GM23338 (cell line): ENCODE measurements around the gene CYP26B1. TPM values are rescaled to one million over a fixed set of nuclear protein-coding genes. Genes with fewer than 3 reads are reported as not detected.

Experiments used
- ATAC-seq: fragments of 200-7000 bp; cut with Tn5 transposase; 3 replicates; pipeline ENCODE4 v1.9.1; 2020
- DNase-seq: peaks from one replicate; pipeline ENCODE4 v3.0.0-alpha.2; 2015; ENCODE audit warnings: low spot score
- H2AFZ ChIP-seq: fragments of 200-600 bp; sonication (generic); 2 replicates; pipeline ENCODE4 v1.8.0; 2016; ENCODE audit warnings: antibody characterized with exemption, mild to moderate bottlenecking, moderate library complexity
- H3F3A ChIP-seq: fragments of 200-600 bp; sonication (generic); replicated peaks from 2 replicates; pipeline ENCODE4 v1.8.0; 2017; ENCODE audit warnings: antibody characterized with exemption, mixed run types, low read depth
- H3K27ac ChIP-seq: fragments of 200-600 bp; sonication (generic); 2 replicates; pipeline ENCODE4 v1.6.1; 2016; ENCODE audit warnings: low read depth
- H3K27me3 ChIP-seq: fragments of 200-600 bp; sonication (generic); 2 replicates; pipeline ENCODE4 v1.8.0; 2016; ENCODE audit warnings: mild to moderate bottlenecking, mixed run types, moderate library complexity; ENCODE audit not compliant: insufficient read depth
- H3K36me3 ChIP-seq: fragments of 200-600 bp; sonication (generic); 2 replicates; pipeline ENCODE4 v1.8.0; 2016; ENCODE audit warnings: mild to moderate bottlenecking; ENCODE audit not compliant: insufficient read depth
- H3K4me1 ChIP-seq: fragments of 200-600 bp; sonication (generic); 2 replicates; pipeline ENCODE4 v1.8.0; 2016; ENCODE audit warnings: mild to moderate bottlenecking, moderate library complexity; ENCODE audit not compliant: insufficient read depth
- H3K4me2 ChIP-seq: fragments of 200-600 bp; sonication (generic); 2 replicates; pipeline ENCODE4 v1.7.1; 2017; ENCODE audit warnings: mixed run types
- H3K4me3 ChIP-seq: fragments of 200-600 bp; sonication (generic); 2 replicates; pipeline ENCODE4 v1.6.1; 2016; ENCODE audit warnings: mixed run types
- H3K79me2 ChIP-seq: fragments of 200-600 bp; sonication (generic); replicated peaks from 2 replicates; pipeline ENCODE4 v1.8.0; 2017; ENCODE audit warnings: mild to moderate bottlenecking; ENCODE audit not compliant: insufficient read depth
- H3K9me2 ChIP-seq: fragments of 200-600 bp; sonication (generic); 2 replicates; pipeline ENCODE4 v1.8.0; 2017; ENCODE audit not compliant: insufficient read depth
- H4K20me1 ChIP-seq: fragments of 200-600 bp; sonication (generic); replicated peaks from 2 replicates; pipeline ENCODE4 v1.8.0; 2017; ENCODE audit warnings: mild to moderate bottlenecking; ENCODE audit not compliant: insufficient read depth
- H3K27ac Mint-ChIP-seq: 2 replicates; pipeline ENCODE4 v1.8.0; 2020; ENCODE audit warnings: inconsistent platforms, mild to moderate bottlenecking, moderate library complexity, mixed read lengths
- H3K27me3 Mint-ChIP-seq: 3 replicates; pipeline ENCODE4 v1.8.0; 2022; ENCODE audit warnings: low read depth, mild to moderate bottlenecking, moderate library complexity, mixed read lengths, inconsistent platforms; ENCODE audit not compliant: insufficient read depth, poor library complexity
- H3K36me3 Mint-ChIP-seq: 3 replicates; pipeline ENCODE4 v1.8.0; 2021; ENCODE audit warnings: low read depth, mild to moderate bottlenecking, inconsistent platforms, moderate library complexity, mixed read lengths
- H3K4me1 Mint-ChIP-seq: 3 replicates; pipeline ENCODE4 v1.8.0; 2020; ENCODE audit warnings: mild to moderate bottlenecking, inconsistent platforms, mixed read lengths
- H3K4me3 Mint-ChIP-seq: 3 replicates; pipeline ENCODE4 v1.8.0; 2021; ENCODE audit warnings: moderate library complexity, mild to moderate bottlenecking, inconsistent platforms, mixed read lengths
- H3K9me3 Mint-ChIP-seq: 3 replicates; pipeline ENCODE4 v1.8.0; 2020; ENCODE audit warnings: moderate library complexity, mild to moderate bottlenecking, inconsistent platforms, mixed read lengths
- EZH2 ChIP-seq: fragments of 200-600 bp; sonication (generic); IDR thresholded peaks from one replicate; pipeline ENCODE4 v1.8.0; 2017; ENCODE audit warnings: antibody characterized with exemption, mild to moderate bottlenecking, low read depth; ENCODE audit not compliant: unreplicated experiment
- NANOG ChIP-seq: IDR thresholded peaks from 2 replicates; pipeline ENCODE4 v1.6.1; 2016; ENCODE audit warnings: antibody characterized with exemption, borderline replicate concordance
- STAT1 ChIP-seq: IDR thresholded peaks from one replicate; pipeline ENCODE4 v1.6.1; 2016; ENCODE audit warnings: antibody characterized with exemption; ENCODE audit not compliant: unreplicated experiment
- ZNF114 ChIP-seq: fragments of 250-450 bp; sonication (Bioruptor Pico); IDR thresholded peaks from 2 replicates; pipeline ENCODE4 v1.5.0; 2020; ENCODE audit warnings: mild to moderate bottlenecking, moderate library complexity
- ZNF331 ChIP-seq: fragments of 250-450 bp; sonication (Bioruptor Pico); IDR thresholded peaks from 2 replicates; pipeline ENCODE4 v1.5.0; 2020; ENCODE audit warnings: low read depth, mild to moderate bottlenecking, moderate library complexity
- polyA plus RNA-seq: library from polyadenylated mRNA; unstranded; fragments of >200 nt; fragmentation: Nextera tagmentation; extraction: Ambion mirVana; gene quantifications from 2 replicates; pipeline ENCODE4 v1.2.1, GENCODE V29; 2016
- total RNA-seq: library from RNA; depleted of rRNA; stranded (reverse); fragments of >200 nt; shearing (Covaris generic); gene quantifications from 2 replicates; pipeline ENCODE4 v1.2.3, GENCODE V29; 2014
- TF ChIP-seq, protein P1 (sequence below): IDR thresholded peaks from one replicate; pipeline ENCODE4 v1.6.1; 2018; ENCODE audit warnings: antibody characterized with exemption; ENCODE audit not compliant: unreplicated experiment
- TF ChIP-seq, protein P2 (sequence below): fragments of 250-450 bp; sonication (Bioruptor Pico); IDR thresholded peaks from 2 replicates; pipeline ENCODE4 v1.5.0; 2020; ENCODE audit warnings: mild to moderate bottlenecking, moderate library complexity

The CYP26B1 gene
- total and polyA plus RNA-seq, 2 experiments from 2014 or later, result 0.05 to 0.31 TPM

DNA sequence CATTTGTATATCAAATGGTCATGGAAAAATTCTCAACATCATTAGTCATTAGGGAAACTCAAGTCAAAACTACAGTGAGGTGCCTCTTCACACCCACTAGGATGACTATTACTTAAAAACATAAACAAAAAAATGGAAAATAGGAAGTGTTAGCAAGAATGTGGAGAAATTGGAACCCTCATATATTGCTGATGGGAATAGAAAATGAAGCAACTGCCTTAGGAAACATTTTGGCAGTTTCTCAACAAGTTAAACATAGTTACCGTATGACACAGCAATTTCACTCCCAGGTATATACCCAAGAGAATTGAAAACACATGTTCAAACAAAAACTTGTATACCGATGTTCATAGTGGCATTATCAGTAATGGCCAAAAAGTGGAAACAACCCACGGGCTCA is 18.1 kb upstream of the CYP26B1 start:
- Mint-ChIP-seq H3K27me3 (no peaks in the 10 kb centered on the region), H3K4me1 (no peaks in the 10 kb centered on the region), H3K4me3 (no peak overlapping the region), H3K9me3 (no peaks in the 10 kb centered on the region), H3K36me3 (no peaks in the 10 kb centered on the region), H3K27ac (no peak overlapping the region)
- no peak overlapping the region for H3K27ac ChIP-seq
- no peaks in the 10 kb centered on the region for H3K9me2 ChIP-seq
- no peak overlapping the region for H3K4me3 ChIP-seq
- H3F3A ChIP-seq, result no peaks in the 10 kb centered on the region
- no peaks in the 10 kb centered on the region for H3K36me3 ChIP-seq
- H3K4me1 ChIP-seq, result no peaks in the 10 kb centered on the region
- no peak overlapping the region for H2AFZ ChIP-seq
- DNase-seq (no peak), ATAC-seq (no peak)
- H3K4me2 ChIP-seq, result no peak overlapping the region
- H3K79me2 ChIP-seq, result no peaks in the 10 kb centered on the region
- no peaks in the 10 kb centered on the region for H3K27me3 ChIP-seq
- no peak for TF ChIP-seq ZNF331
- TF ChIP-seq NANOG, result no peak
- TF ChIP-seq, protein P1, sequence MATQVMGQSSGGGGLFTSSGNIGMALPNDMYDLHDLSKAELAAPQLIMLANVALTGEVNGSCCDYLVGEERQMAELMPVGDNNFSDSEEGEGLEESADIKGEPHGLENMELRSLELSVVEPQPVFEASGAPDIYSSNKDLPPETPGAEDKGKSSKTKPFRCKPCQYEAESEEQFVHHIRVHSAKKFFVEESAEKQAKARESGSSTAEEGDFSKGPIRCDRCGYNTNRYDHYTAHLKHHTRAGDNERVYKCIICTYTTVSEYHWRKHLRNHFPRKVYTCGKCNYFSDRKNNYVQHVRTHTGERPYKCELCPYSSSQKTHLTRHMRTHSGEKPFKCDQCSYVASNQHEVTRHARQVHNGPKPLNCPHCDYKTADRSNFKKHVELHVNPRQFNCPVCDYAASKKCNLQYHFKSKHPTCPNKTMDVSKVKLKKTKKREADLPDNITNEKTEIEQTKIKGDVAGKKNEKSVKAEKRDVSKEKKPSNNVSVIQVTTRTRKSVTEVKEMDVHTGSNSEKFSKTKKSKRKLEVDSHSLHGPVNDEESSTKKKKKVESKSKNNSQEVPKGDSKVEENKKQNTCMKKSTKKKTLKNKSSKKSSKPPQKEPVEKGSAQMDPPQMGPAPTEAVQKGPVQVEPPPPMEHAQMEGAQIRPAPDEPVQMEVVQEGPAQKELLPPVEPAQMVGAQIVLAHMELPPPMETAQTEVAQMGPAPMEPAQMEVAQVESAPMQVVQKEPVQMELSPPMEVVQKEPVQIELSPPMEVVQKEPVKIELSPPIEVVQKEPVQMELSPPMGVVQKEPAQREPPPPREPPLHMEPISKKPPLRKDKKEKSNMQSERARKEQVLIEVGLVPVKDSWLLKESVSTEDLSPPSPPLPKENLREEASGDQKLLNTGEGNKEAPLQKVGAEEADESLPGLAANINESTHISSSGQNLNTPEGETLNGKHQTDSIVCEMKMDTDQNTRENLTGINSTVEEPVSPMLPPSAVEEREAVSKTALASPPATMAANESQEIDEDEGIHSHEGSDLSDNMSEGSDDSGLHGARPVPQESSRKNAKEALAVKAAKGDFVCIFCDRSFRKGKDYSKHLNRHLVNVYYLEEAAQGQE, result no peak
- TF ChIP-seq STAT1, result no peak
- no peak for TF ChIP-seq EZH2
- TF ChIP-seq, protein P2, sequence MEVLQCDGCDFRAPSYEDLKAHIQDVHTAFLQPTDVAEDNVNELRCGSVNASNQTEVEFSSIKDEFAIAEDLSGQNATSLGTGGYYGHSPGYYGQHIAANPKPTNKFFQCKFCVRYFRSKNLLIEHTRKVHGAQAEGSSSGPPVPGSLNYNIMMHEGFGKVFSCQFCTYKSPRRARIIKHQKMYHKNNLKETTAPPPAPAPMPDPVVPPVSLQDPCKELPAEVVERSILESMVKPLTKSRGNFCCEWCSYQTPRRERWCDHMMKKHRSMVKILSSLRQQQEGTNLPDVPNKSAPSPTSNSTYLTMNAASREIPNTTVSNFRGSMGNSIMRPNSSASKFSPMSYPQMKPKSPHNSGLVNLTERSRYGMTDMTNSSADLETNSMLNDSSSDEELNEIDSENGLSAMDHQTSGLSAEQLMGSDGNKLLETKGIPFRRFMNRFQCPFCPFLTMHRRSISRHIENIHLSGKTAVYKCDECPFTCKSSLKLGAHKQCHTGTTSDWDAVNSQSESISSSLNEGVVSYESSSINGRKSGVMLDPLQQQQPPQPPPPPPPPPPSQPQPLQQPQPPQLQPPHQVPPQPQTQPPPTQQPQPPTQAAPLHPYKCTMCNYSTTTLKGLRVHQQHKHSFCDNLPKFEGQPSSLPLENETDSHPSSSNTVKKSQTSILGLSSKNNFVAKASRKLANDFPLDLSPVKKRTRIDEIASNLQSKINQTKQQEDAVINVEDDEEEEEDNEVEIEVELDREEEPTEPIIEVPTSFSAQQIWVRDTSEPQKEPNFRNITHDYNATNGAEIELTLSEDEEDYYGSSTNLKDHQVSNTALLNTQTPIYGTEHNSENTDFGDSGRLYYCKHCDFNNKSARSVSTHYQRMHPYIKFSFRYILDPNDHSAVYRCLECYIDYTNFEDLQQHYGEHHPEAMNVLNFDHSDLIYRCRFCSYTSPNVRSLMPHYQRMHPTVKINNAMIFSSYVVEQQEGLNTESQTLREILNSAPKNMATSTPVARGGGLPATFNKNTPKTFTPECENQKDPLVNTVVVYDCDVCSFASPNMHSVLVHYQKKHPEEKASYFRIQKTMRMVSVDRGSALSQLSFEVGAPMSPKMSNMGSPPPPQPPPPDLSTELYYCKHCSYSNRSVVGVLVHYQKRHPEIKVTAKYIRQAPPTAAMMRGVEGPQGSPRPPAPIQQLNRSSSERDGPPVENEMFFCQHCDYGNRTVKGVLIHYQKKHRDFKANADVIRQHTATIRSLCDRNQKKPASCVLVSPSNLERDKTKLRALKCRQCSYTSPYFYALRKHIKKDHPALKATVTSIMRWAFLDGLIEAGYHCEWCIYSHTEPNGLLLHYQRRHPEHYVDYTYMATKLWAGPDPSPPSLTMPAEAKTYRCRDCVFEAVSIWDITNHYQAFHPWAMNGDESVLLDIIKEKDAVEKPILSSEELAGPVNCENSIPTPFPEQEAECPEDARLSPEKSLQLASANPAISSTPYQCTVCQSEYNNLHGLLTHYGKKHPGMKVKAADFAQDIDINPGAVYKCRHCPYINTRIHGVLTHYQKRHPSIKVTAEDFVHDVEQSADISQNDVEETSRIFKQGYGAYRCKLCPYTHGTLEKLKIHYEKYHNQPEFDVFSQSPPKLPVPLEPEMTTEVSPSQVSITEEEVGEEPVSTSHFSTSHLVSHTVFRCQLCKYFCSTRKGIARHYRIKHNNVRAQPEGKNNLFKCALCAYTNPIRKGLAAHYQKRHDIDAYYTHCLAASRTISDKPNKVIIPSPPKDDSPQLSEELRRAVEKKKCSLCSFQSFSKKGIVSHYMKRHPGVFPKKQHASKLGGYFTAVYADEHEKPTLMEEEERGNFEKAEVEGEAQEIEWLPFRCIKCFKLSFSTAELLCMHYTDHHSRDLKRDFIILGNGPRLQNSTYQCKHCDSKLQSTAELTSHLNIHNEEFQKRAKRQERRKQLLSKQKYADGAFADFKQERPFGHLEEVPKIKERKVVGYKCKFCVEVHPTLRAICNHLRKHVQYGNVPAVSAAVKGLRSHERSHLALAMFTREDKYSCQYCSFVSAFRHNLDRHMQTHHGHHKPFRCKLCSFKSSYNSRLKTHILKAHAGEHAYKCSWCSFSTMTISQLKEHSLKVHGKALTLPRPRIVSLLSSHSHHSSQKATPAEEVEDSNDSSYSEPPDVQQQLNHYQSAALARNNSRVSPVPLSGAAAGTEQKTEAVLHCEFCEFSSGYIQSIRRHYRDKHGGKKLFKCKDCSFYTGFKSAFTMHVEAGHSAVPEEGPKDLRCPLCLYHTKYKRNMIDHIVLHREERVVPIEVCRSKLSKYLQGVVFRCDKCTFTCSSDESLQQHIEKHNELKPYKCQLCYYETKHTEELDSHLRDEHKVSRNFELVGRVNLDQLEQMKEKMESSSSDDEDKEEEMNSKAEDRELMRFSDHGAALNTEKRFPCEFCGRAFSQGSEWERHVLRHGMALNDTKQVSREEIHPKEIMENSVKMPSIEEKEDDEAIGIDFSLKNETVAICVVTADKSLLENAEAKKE (CRISPR knock-in tag), result no peak
- TF ChIP-seq ZNF114 (CRISPR knock-in tag), result no peak
- no peaks in the 10 kb centered on the region for H4K20me1 ChIP-seq
